Measurements from ENCODE around the gene CTTNBP2.

GRCh38 chr7:117819558-117819957 is 53.7 kb downstream of the CTTNBP2 start:
- TF ChIP-seq CTCF (IDR thresholded peaks at IDR 0.05; ENCODE audit: poor library complexity, severe bottlenecking) (no peak), RAD21 (conservative IDR thresholded peaks at IDR 0.05) (no peak), TAF1 (IDR thresholded peaks at IDR 0.05; ENCODE audit: low read depth) (no peak), REST (IDR thresholded peaks at IDR 0.05; ENCODE audit: borderline replicate concordance) (no peak), MXI1 (conservative IDR thresholded peaks at IDR 0.05; ENCODE audit: poor library complexity, severe bottlenecking) (no peak)
